NCI-H1694 treated with DMSO at 0.1 percent for 48 hours (cell line): ENCODE data around the gene ACOT7.

Experiments
- DNase-seq: peaks from one replicate; lab custom pipeline; 2025; lab: John Stamatoyannopoulos, UW

Gene ACOT7

GRCh38 chr1:6285336-6285735 is 108.2 kb downstream of the ACOT7 start:
- DNase-seq, result no peak

GRCh38 chr1:6282577-6283270 is 110.8 kb downstream of the ACOT7 start:
- DNase-seq, result no peak

- DNase-seq, result no peak
These were observed 111.8 kb downstream of the ACOT7 start for GRCh38 chr1:6281511-6282402.

- DNase-seq, result no peak
These were observed 112.7 kb downstream of the ACOT7 start for GRCh38 chr1:6280761-6281451.

- DNase-seq, result no peak
These were observed 113.8 kb downstream of the ACOT7 start for GRCh38 chr1:6279613-6280383.

- no peak for DNase-seq
These were observed 114.5 kb downstream of the ACOT7 start for GRCh38 chr1:6279066-6279465.

- DNase-seq, result no peak
These were observed 115.3 kb downstream of the ACOT7 start for GRCh38 chr1:6278263-6278662.

- no peak for DNase-seq
These were observed 116.6 kb downstream of the ACOT7 start for GRCh38 chr1:6276811-6277555.

GRCh38 chr1:6275826-6276782 is 117.5 kb downstream of the ACOT7 start:
- DNase-seq, result peak; percentile 35

GRCh38 chr1:6274622-6275139 is 118.9 kb downstream of the ACOT7 start:
- no peak for DNase-seq

GRCh38 chr1:6274102-6274501 is 119.5 kb downstream of the ACOT7 start:
- no peak for DNase-seq

- DNase-seq, result no peak
These were observed 120.1 kb downstream of the ACOT7 start for GRCh38 chr1:6273380-6273891.

GRCh38 chr1:6272868-6273267 is 120.7 kb downstream of the ACOT7 start:
- no peak for DNase-seq

GRCh38 chr1:6272452-6272851 is 121.1 kb downstream of the ACOT7 start:
- DNase-seq, result no peak

- no peak for DNase-seq
These were observed 122.0 kb downstream of the ACOT7 start for GRCh38 chr1:6271554-6271953.

- no peak for DNase-seq
These were observed 122.6 kb downstream of the ACOT7 start for GRCh38 chr1:6271006-6271405.

GRCh38 chr1:6270401-6270800 is 123.2 kb downstream of the ACOT7 start:
- DNase-seq, result no peak

GRCh38 chr1:6269720-6270400 is 123.7 kb downstream of the ACOT7 start:
- peak; percentile 88 for DNase-seq

GRCh38 chr1:6269296-6269695 is 124.3 kb downstream of the ACOT7 start:
- DNase-seq, result no peak
